GM19023 (cell line): Measurements from ENCODE around the gene PDCD4.

Experiments
- ATAC-seq: cut with Tn5 transposase; IDR thresholded peaks from one replicate; pipeline ENCODE4 v1.9.1; 2021; ENCODE audit warnings: mild to moderate bottlenecking, moderate library complexity; ENCODE audit not compliant: unreplicated experiment

Gene PDCD4

DNA sequence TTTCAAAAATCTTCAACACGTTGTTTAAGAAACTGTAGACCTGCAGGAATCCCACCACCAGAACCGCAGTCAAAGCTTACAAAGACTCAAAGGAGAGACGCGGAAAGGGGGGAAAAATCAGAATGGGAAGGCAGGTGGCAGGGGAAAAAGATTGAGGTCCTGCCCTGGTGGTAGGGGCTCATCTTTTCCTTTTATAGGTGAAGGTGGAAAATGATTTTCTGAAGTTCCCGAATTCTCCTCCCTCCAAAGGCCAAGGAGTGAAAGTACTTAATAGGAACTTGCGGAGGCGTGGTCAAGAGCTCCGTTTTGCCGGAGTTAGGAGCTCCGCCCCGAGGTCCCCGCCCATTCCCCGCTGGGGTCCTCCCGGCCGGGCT lies 46.5 kb downstream of the PDCD4 start:
- ATAC-seq = no peak

DNA sequence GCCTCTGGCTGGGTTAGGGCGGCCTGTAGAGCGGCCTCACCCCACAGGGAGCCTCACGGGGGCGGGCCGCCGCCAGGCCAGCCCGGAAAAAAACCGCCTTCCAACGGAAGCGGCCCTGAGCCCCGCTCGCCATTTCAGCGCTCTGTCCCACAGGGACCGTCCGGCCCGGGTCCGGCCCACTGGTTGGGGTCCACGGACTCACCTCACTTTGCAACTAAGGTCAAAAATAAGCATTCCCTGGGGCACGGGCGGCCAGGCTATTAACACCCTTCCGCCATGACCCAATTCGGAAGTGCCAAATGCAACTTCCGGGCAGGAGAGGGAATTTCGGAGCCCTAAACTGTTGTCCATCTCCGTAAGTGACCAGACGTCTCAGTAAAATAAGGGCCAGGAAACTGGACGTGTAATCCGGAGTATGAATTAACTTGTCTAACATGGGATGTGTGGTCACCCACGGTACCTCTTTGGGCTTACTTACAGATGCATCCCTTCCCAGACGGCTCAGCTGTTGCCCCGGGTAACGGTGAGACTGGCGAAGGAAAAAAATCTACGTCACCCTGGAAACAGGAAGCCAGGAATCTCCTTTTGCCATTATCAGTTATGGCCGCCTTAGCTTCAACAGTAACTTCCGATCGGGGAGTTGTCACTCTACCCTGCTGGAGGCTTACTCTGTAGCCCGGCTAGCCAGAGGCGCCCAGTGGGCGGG lies 47.1 kb downstream of the PDCD4 start, which contains the start of gene BBIP1:
Gene BBIP1, minus strand, starts transcription at position 538 of the 706 bp plus-strand sequence. CDS start 1,023 bp downstream, outside the sequence.
- ATAC-seq = peak; percentile 85

DNA sequence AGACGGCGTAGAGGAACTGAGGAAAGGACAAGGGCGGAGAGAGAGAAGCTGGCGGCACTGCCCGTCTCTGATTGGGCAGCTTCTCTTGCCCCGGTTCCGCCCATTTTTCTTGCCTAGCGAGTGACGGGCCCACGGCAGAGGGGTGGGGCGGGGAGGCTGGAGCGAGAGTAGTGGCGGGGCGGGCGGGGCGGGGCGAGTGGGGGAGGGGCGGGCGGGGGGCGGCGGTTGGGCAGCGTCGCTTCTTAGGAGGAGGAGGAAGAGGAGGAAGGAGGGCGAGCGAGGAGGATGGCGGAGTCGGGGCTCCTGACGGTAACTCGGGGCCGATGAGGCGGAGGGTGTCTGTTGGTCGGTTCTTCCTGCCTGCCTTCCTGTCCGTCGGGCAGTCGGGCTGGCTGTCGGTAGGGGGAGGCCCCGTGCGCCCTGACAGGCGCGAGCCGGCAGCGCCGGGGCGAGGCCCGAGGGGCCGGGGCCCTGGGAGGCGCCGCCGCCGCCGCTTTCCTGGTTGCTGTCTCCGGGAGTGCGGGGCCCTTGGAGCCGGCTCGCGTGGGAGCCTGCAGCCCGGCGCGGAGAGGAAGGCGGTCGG lies 47.7 kb downstream of the PDCD4 start, which contains the start of gene SHOC2:
Gene SHOC2, plus strand, starts transcription at position 256 of the 583 bp plus-strand sequence. CDS start 44,755 bp downstream, outside the sequence.
- peak; percentile 15 for ATAC-seq

DNA sequence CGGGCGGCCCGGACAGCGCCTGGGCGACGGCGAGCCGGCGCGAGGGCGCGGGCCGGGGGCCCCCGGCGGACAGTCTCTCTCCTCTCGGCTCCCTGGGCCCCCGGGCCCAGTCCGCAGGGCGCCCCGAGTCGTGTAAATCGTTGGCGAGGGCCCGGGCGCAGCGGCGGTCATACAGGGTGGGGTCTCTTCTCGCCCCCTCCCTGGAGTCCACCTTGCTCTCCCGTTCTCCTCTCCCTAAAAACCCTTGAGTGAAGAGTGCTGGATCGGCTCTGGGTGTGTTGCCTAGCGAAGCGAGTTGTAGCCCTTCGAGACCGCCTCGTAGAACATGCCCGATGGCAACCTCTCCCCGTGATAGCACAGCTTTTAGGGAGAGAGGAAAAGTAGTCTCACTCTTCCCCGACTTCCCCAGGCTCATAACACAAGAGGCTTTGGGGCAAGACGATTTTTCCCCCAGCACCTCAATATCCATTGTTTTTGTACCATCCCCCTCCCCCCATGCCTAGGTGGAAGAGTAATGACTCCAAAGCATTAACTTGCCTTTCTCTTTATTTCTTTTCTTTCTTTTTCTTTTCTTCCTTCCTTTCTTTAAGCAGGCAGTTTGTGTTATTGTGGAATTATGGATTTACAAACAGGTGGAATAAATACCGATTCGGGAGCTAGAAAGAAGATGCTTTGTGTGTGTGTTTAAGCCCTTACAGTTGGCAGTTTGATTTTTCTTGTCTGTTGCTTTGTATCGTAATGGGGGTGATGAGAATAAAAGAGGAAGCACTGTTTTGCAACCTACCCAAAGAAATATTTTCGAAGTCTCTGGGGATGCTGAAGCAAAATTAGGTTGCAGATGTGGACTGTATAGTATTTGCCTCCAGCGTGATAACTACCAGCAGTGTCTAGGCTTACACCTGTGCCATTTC lies 48.5 kb downstream of the PDCD4 start:
- peak; percentile 10 for ATAC-seq

DNA sequence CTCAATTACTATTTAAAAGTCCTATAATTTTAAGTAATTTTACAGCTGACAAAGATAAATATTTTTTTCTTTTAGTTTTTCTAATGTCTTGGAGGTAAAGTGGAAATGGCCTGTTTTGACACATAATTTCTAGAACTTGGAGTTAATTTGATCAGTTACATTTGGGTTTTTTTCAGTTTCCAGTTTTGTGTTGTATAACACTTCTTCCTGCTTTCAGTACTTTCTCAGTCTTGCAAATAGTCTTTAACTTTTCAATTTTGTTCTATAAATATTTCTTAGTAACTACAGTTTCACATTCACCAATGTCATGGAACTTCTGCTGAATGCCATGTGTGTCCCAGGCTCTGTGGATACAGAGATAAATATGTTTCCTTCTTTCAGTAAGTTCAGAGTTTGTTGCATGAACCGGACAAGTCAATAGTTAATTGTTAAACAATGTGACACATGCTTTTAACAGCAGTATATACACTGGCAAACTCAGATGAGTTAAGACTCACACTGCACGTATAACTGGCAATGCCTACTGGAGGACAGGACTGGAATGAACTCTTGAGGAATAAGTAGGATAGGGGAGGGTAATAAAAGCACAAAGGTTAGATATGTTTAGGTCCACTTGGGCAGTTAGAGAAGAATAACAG lies 52.2 kb downstream of the PDCD4 start:
- no peak for ATAC-seq

DNA sequence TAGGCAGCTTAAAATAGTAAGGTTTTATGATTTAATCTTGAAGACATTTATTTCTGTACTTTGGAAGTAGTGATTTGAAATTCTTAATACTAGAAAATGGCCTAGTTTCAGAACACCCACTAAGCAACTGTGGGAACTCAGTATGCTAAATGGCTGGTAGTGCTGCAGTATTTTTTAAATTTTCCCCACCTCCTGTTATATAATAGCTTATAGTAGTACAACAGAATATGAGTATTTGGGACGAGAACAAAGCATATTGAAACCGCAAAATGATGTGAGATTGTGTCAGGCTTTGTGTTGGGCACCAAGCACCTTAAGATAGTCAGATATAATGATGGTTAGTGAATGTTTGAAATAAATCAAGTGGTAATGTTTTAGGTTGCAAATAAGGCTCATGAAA lies 55.7 kb downstream of the PDCD4 start:
- ATAC-seq = no peak

DNA sequence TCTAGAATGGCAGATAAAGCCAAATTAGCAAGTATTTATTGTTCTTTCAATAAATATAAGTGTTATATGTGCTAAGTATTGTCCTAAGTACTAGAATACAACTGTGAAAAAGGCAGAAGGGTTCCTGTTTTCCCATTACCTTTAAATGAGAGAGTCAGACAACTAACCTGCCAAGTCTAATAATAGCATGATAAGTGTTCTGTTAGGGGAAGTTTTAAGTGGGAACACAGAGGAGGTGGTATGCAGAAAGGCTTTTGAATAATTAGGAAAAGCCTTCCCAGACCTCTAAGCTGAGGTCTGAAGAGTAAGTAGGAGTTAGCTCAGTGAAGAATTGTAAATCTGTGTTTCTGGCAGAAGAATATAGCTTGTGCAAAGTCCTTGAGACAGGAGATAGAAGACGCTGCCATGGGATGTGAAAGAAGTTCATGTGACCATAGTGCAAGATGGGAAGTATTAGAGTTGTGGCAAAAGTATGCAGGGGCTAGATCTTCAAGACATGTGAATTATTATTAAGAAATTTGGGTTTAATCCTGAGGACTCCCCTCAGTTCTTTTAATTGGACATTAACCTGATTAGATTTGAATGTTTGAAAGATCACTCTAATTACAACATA lies 60.1 kb downstream of the PDCD4 start:
- no peak for ATAC-seq

DNA sequence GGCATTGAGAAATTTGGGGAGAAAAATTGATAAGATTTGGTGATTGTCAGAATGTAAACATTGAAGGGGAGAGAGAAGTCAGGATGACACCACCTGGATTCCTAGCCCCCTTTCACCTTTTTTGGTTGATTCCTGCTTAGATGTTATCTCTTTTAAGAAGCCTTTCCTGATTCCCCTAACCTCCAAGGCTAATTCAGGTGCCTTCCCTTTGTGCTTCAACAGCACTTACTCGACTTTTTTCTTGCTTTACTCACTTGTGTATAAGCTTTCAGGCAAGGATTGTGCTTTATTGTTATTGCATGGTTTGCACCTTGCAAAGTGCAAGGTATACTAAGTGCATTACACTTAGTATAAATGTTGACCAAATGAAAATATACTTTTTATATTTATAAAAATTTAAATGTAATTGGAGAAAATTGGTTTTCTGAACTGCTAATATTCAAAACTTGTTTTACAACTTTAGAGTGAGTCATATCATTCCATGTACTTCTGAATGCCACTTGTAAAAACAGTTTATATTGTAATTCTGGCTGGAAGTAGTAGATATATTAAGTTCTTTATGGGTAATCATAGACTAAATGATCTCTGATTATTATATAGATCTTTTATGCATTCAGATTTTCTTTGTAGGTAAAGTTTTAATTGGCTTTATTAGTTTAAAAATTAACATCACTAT lies 60.9 kb downstream of the PDCD4 start:
- ATAC-seq = no peak

DNA sequence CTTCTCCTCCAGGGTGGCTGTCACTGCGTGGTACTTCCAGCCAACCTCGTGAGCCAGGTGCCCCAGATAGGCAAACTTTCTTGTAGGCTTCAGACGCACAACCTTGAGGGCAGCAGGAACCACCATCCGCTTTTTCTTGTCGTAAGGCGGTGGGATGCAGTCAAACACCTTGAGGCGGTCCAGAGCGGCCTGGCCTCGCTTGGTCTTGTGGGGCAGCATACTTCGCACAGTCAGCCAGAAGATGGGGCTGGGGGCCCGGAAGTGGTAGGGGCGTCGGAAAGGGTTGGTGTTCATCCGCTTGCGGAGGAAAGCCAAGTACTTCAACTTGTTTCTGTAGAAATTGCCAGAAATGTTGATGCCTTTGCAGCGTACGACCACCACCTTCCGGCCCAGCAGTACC lies 65.0 kb downstream of the PDCD4 start:
- ATAC-seq = no peak

DNA sequence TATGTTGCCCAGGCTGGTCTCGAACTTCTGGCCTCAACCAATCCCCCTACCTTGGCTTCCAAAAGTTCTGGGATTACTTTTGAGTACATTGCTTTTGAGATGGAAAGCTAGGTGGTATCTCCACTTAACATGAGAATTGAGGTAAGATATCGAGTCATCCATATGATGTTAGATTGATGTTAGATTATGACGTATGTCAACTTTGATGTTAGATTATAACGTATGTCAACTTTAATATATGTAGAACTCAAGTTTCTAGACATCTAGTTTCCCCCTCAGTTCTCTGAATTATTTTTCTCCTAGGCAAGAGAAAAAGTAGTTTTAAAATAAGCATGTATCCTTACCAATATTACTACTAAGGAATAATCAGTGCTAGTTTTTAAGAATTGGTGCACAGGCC lies 67.7 kb downstream of the PDCD4 start:
- ATAC-seq = no peak

DNA sequence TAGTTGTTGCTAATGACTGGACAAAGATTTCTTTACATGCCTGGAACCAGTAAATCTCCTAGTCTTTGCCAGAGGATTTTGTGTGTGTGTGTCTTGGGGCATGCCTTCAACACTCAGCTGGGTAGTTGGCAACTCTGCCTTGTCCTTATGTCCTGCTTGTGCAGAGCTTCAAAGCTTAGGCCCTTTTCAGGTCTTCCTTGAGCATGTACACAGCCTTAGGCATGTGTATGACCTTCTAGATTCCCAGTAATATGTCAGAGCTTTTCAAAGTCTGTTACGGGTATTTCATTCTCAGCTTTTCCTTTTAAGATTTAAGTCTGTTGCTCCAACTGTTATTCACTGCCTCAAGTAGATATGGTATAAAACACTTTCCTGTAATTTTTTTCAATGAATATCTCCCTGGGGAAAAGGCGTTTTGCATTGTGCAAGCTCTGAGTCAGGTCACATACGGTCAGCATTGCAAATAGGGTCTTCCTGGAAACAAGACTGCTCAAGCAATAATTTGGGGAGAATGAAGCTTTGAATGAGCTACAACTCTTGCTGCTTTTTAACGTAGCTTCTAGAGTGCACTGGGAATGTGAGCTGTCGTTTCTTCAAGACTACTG lies 73.2 kb downstream of the PDCD4 start:
- no peak for ATAC-seq

DNA sequence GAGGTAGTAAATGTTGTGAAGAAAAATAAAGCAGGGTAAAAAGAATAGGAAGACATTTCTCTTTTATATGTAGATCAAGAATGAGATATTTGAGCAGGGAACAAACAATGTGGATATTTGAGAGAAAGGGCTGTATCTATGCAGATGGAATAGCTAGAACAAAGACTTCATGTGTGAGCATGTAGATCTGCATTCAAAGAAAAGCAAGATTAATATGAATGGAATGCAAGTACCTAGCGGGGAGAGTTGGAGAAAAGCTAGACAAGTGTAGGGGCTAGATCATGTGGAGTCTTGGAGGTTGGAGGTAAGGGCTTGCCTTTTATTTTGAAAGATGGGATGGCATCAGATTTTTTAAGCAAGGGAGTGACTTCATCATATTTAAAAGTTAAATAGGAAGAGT lies 74.8 kb downstream of the PDCD4 start:
- no peak for ATAC-seq

DNA sequence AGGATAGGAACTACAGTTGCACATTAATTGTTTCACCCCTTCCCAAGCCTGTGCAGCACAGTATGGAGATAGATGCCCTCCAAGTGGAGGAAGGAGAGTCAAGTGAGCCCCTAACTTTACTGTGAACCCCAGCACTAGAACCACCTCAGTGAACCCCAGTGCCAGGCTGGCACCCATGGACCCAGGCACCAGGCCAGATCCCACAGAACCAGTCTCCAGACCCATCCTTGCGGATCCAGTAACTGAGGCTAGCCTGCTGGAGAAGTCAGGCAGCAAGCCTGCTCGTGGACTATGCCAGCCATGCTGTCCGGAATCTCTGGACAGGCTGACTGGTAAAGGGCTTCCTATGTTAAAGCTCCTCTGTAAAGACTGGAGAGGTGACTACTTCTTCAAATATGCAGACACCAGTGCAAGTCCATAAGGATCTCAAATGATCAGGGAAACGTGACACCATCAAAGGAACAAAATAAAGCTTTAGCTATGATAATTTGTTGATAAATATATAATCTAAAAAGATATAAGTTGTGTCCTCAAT lies 75.4 kb downstream of the PDCD4 start:
- no peak for ATAC-seq
